ENCODE measurements around the gene CTDSP1.

DNA sequence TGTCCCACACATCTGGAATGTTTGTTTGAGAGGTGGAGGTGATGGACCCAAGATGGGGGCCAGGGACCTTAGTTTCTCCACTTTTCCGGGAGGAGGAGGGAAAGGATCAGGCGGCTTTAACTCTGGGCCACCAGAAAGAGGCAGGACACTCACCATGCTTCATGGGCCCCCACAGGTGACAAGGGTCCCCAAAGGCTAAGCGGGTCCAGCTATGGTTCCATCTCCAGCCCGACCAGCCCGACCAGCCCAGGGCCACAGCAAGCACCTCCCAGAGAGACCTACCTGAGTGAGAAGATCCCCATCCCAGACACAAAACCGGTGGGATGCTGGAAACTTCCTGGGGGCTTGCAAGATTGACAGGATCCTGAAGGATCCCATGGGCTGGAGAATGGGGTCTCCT, 16.9 kb upstream of the CTDSP1 start:
- TF ChIP-seq, protein P1, sequence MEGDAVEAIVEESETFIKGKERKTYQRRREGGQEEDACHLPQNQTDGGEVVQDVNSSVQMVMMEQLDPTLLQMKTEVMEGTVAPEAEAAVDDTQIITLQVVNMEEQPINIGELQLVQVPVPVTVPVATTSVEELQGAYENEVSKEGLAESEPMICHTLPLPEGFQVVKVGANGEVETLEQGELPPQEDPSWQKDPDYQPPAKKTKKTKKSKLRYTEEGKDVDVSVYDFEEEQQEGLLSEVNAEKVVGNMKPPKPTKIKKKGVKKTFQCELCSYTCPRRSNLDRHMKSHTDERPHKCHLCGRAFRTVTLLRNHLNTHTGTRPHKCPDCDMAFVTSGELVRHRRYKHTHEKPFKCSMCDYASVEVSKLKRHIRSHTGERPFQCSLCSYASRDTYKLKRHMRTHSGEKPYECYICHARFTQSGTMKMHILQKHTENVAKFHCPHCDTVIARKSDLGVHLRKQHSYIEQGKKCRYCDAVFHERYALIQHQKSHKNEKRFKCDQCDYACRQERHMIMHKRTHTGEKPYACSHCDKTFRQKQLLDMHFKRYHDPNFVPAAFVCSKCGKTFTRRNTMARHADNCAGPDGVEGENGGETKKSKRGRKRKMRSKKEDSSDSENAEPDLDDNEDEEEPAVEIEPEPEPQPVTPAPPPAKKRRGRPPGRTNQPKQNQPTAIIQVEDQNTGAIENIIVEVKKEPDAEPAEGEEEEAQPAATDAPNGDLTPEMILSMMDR (IDR thresholded peaks at IDR 0.05), result no peak
- no peak for TF ChIP-seq EZH2 (IDR thresholded peaks at IDR 0.05; ENCODE audit: borderline replicate concordance, insufficient read depth, low read depth, low read length, poor library complexity, severe bottlenecking)

Measured in B cell (primary cell).